Psoas muscle (tissue), 8 donors: ENCODE measurements around the gene CLPTM1L. TPM values are rescaled to one million over a fixed set of nuclear protein-coding genes. Genes with fewer than 3 reads are reported as not detected.
"Not testable (repeated sequence)": the region's sequence is repeated elsewhere in the genome, so short reads cannot be mapped to it uniquely, and the experiment has no call there.

Source experiments
- ATAC-seq, 4 donors: fragments of 200-7000 bp; cut with Tn5 transposase; one replicate each; pipeline ENCODE4 v1.9.1; 2020; ENCODE audit warnings: moderate library complexity in 3 of 4, mild to moderate bottlenecking in 2 of 4
- DNase-seq, 2 donors: peaks; one replicate each; pipeline ENCODE4 v3.0.0-alpha.2; 2020
- H3K27ac ChIP-seq: fragments of 200-600 bp; one replicate; pipeline ENCODE4 v1.8.0; 2022
- H3K27me3 ChIP-seq, 3 donors: fragments of 200-600 bp in 1 of 3; one replicate each; pipeline versions ENCODE4 v1.6.1 to v1.8.0; 2013 to 2022; ENCODE audit warnings: low read length in 2 of 3, mild to moderate bottlenecking in 2 of 3, moderate library complexity in 1 of 3; ENCODE audit not compliant: insufficient read depth in 3 of 3
- H3K36me3 ChIP-seq, 2 donors: fragments of 200-600 bp in 1 of 2; one replicate each; pipeline versions ENCODE4 v1.6.1 to v1.8.0; 2013 to 2022; ENCODE audit warnings: low read depth in 1 of 2, mild to moderate bottlenecking in 1 of 2, moderate library complexity in 1 of 2; ENCODE audit not compliant: insufficient read depth in 1 of 2
- H3K4me1 ChIP-seq: fragments of 200-600 bp; one replicate; pipeline ENCODE4 v1.8.0; 2022
- H3K4me3 ChIP-seq: fragments of 200-600 bp; one replicate; pipeline ENCODE4 v1.8.0; 2022; ENCODE audit warnings: mild to moderate bottlenecking
- H3K9me3 ChIP-seq: fragments of 200-600 bp; one replicate; pipeline ENCODE4 v1.8.0; 2022
- CTCF ChIP-seq: fragments of 200-600 bp; IDR thresholded peaks from one replicate; pipeline ENCODE4 v1.8.0; 2022; ENCODE audit warnings: antibody characterized with exemption
- WGBS, 3 donors: extraction: QIAGEN DNeasy Blood & Tissue Kit; methylation state at CpG; one replicate each; pipeline versions ENCODE4 v1.1.6 to v1.1.7; 2013; 5-methylcytosine and 5-hydroxymethylcytosine counted together
- intact Hi-C, 2 donors: fragments of 100-400 bp; cut with DNase I; formaldehyde crosslinking; loops; one replicate each; pipeline versions ENCODE4 v1.11.0 to v1.14.2; 2022
- polyA plus RNA-seq, 3 donors: library from polyadenylated mRNA; stranded (reverse); fragments of 200-250 nt; gene quantifications; one replicate each; pipeline ENCODE4 v1.2.3, GENCODE V29; 2013
- total RNA-seq, 4 donors: library from RNA; stranded (reverse); fragmentation: NEBNext Ultra II Directional in 2 of 4; extraction: Animal tissue kit (Norgen Biotek cat#: 25700) in 2 of 4; gene quantifications; one replicate each; pipeline versions ENCODE4 v1.2.1 to v1.2.4, GENCODE V29; 2021 to 2023
- donor health status: healthy with polysubstance abuse.
- donor health status: DM: no; HTN: no; CAD: no; lungs with moderate emphysema.
- donor health status: Bipolar disorder and iron deficiency.
- donor health status: healthy.
- donor health status: DM: yes; HTN: yes; CAD: no.
- donor health status: DM: no; HTN: no; CAD: no.
- donor health status: DM: no; HTN: no; CAD: no.
- donor health status: DM: yes; HTN: yes; CAD: no.

CLPTM1L gene
- total and polyA plus RNA-seq, 7 donors = 24.2 to 92.4 (median 34.8) TPM

GRCh38 chr5:1292139-1292538 is 52.8 kb downstream of the CLPTM1L start:
- no peaks in the 10 kb centered on the region for H3K4me1 ChIP-seq
- H3K27ac ChIP-seq = no peak overlapping the region
- TF ChIP-seq CTCF = no peak
- no peaks in the 10 kb centered on the region for H3K36me3 ChIP-seq
- ATAC-seq = no peak
- no peak overlapping the region for H3K4me3 ChIP-seq
- WGBS, 3 donors = 52 to 59% (median 52%) methylated on average over 6 of the region's 6 CpGs
- peak in 1 of 2 donors; percentile 8 for DNase-seq
- H3K27me3 ChIP-seq = peaks cover 2 to 58% (median 23%) of the 10 kb centered on the region in 3 donors
- H3K9me3 ChIP-seq = no peaks in the 10 kb centered on the region
- intact Hi-C loops = no loop called here

- intact Hi-C loops = no loop called here
- Histone ChIP-seq H3K36me3 (no peaks in the 10 kb centered on the region), H3K27ac (no peak overlapping the region), H3K9me3 (no peaks in the 10 kb centered on the region), H3K4me3 (no peak overlapping the region), H3K4me1 (no peaks in the 10 kb centered on the region), H3K27me3 (peaks cover 2 to 54% (median 23%) of the 10 kb centered on the region in 3 donors)
- ATAC-seq (no peak), DNase-seq (no peak)
- TF ChIP-seq CTCF = no peak
- 68 to 71% (median 70%) methylated on average over 24 of the region's 24 CpGs for WGBS, 3 donors
Measured at GRCh38 chr5:1291611-1292080, 53.3 kb downstream of the CLPTM1L start.

- H3K27me3 ChIP-seq = peaks cover 2 to 47% (median 22%) of the 10 kb centered on the region in 3 donors
- peak in 1 of 2 donors; percentile 11 for DNase-seq
- 79 to 85% (median 84%) methylated on average over 18 to 24 of the region's 24 CpGs for WGBS, 3 donors
- H3K9me3 ChIP-seq, H3K27ac ChIP-seq, ATAC-seq, H3K4me3 ChIP-seq, intact Hi-C loops, H3K4me1 ChIP-seq, H3K36me3 ChIP-seq: not testable (repeated sequence)
Measured at GRCh38 chr5:1290956-1291355, 53.9 kb downstream of the CLPTM1L start.

GRCh38 chr5:1289559-1289958 is 55.3 kb downstream of the CLPTM1L start:
- not testable (repeated sequence) for ATAC-seq
- WGBS, 3 donors = 85 to 91% (median 87%) methylated on average over 10 to 30 of the region's 32 CpGs

GRCh38 chr5:1288439-1289335 is 56.2 kb downstream of the CLPTM1L start:
- DNase-seq (peak in 1 of 2 donors; percentile 30), ATAC-seq (no peak)
- H3K4me3 ChIP-seq = no peak overlapping the region
- no peaks in the 10 kb centered on the region for H3K4me1 ChIP-seq
- no peaks in the 10 kb centered on the region for H3K9me3 ChIP-seq
- H3K36me3 ChIP-seq = no peaks in the 10 kb centered on the region
- no peak for TF ChIP-seq CTCF
- H3K27me3 ChIP-seq = peaks cover 0 to 25% (median 10%) of the 10 kb centered on the region in 3 donors
- WGBS, 3 donors = 88 to 91% (median 89%) methylated on average over 37 of the region's 37 CpGs
- H3K27ac ChIP-seq = no peak overlapping the region
- intact Hi-C loops = no loop called here

More at GRCh38 chr5:1289559-1289958, 55.3 kb downstream of the CLPTM1L start:
- H3K36me3 ChIP-seq, intact Hi-C loops, H3K4me1 ChIP-seq, H3K9me3 ChIP-seq, DNase-seq, H3K4me3 ChIP-seq, H3K27ac ChIP-seq: not testable (repeated sequence)
- peaks cover 2 to 33% (median 15%) of the 10 kb centered on the region in 3 donors for H3K27me3 ChIP-seq
